Transverse colon (tissue), 4 donors: Measurements from ENCODE around the gene MGAT5B. TPM values are rescaled to one million over a fixed set of nuclear protein-coding genes. Genes with fewer than 3 reads are reported as not detected.
A peak's percentile ranks its signal among the peaks of the same experiment; 100 is the strongest.

Experiments used
- DNase-seq: peaks from one replicate; pipeline ENCODE4 v3.0.0-alpha.2; 2019
- H3K27ac ChIP-seq, 4 donors: fragments of 200-600 bp; sonication (generic); 2 replicates each; pipeline ENCODE4 v1.5.1; 2016 to 2018; ENCODE audit warnings: inconsistent platforms in 4 of 4
- H3K27me3 ChIP-seq: fragments of 200-600 bp; sonication (generic); 2 replicates; pipeline ENCODE4 v1.5.1; 2017; ENCODE audit warnings: inconsistent platforms
- H3K36me3 ChIP-seq, 4 donors: fragments of 200-600 bp; sonication (generic); 2 replicates each; pipeline ENCODE4 v1.5.1; 2017 to 2019; ENCODE audit warnings: inconsistent platforms in 4 of 4
- H3K4me1 ChIP-seq, 4 donors: fragments of 200-600 bp; sonication (generic); 2 replicates each; pipeline ENCODE4 v1.5.1; 2017 to 2020; ENCODE audit warnings: inconsistent platforms in 4 of 4
- H3K4me3 ChIP-seq, 4 donors: fragments of 200-600 bp; sonication (generic); 1 replicate in 1 of 4; 2 replicates in 3 of 4; pipeline versions ENCODE4 v1.5.1 to v1.6.1; 2017 to 2019; ENCODE audit warnings: inconsistent platforms in 4 of 4
- H3K9me3 ChIP-seq, 2 donors: fragments of 200-600 bp; sonication (generic); 2 replicates each; pipeline ENCODE4 v1.5.1; 2017 to 2019; ENCODE audit warnings: inconsistent platforms in 2 of 2
- CTCF ChIP-seq, 5 experiments: fragments of 200-600 bp in 3 of 5; fragments of 450-650 bp in 2 of 5; sonication (generic) in 3 of 5; IDR thresholded peaks; 1 replicate in 2 of 5; 2 replicates in 3 of 5; pipeline ENCODE4 v1.5.1; 2016 to 2017; ENCODE audit warnings: antibody characterized with exemption in 5 of 5, inconsistent platforms in 3 of 5, mild to moderate bottlenecking in 2 of 5, moderate library complexity in 1 of 5
- EP300 ChIP-seq: sonication (generic); formaldehyde crosslinking; IDR thresholded peaks from one replicate; pipeline ENCODE4 v1.6.1; 2017; ENCODE audit warnings: antibody characterized with exemption, low read depth
- POLR2A ChIP-seq: fragments of 450-650 bp; IDR thresholded peaks from one replicate; pipeline ENCODE4 v1.6.1; 2016; ENCODE audit warnings: antibody characterized with exemption, mild to moderate bottlenecking, moderate library complexity
- POLR2AphosphoS5 ChIP-seq, 3 donors: sonication (generic); formaldehyde crosslinking; IDR thresholded peaks; one replicate each; pipeline ENCODE4 v1.6.1; 2016; ENCODE audit warnings: antibody characterized with exemption in 3 of 3
- WGBS, 2 donors: methylation state at CpG; one replicate each; pipeline ENCODE4 v1.1.5; 2018; ENCODE audit warnings: low coverage in 1 of 2; 5-methylcytosine and 5-hydroxymethylcytosine counted together
- in situ Hi-C, 4 donors: fragments of 200-750 bp; cut with MboI; loops; one replicate each; pipeline versions ENCODE4 v1.15.0 to v1.15.1; 2017; ENCODE audit warnings: low sequenced_read_pairs in 3 of 4, low pct_ligation_motif_present in 1 of 4, low pct_unique_long_range_greater_than_20kb in 1 of 4
- intact Hi-C: fragments of 100-400 bp; cut with DNase I; formaldehyde crosslinking; loops from one replicate; pipeline ENCODE4 v1.15.1; 2023; ENCODE audit warnings: low total_unique reads
- total RNA-seq, 4 donors: library from RNA; depleted of rRNA; stranded (reverse); fragments of >200 nt; gene quantifications; one replicate each; pipeline ENCODE4 v1.1.0, GENCODE V29; 2016

MGAT5B gene
- total RNA-seq, 4 donors from 2014 or later = not detected

- no peak for TF ChIP-seq POLR2A
- TF ChIP-seq CTCF (IDR thresholded peaks at IDR 0.05) = no peak
- no peak for TF ChIP-seq EP300
- no peak for TF ChIP-seq POLR2AphosphoS5 (IDR thresholded peaks at IDR 0.05)
- intact Hi-C loops = no loop called here
These were observed 4.1 kb downstream of the MGAT5B start for GRCh38 chr17:76872221-76872873.

DNA sequence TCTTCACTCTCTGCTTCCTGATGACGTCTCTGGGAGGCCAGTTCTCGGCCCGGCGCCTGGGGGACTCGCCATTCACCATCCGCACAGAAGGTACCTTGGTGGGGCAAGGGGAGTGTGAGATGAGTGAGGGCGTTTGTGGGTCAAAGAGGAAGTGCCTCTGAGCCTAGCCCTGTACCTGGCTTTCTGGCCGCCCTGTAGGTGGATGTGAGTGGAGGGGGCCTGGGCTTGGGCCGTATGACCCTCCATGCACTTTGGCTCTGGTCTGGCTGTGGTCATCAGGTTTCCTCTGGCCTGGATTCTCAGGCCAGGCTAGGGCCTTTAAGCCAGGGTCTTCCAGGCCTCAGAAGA lies 4.6 kb downstream of the MGAT5B start:
- Histone ChIP-seq H3K36me3 (no peaks in the 10 kb centered on the region), H3K27me3 (peaks cover 39% of the 10 kb centered on the region), H3K9me3 (no peaks in the 10 kb centered on the region), H3K4me3 (no peak overlapping the region), H3K4me1 (peaks cover 7 to 14% (median 9%) of the 10 kb centered on the region in 4 donors), H3K27ac (no peak overlapping the region)
- in situ Hi-C loops = loop anchor here in 2 of 4 donors (25.0 kb wide), 1 partner anchor 389 kb away; no protein-coding TSS in a partner anchor
- 71% methylated on average over 9 of the region's 9 CpGs; no CpG with 5 or more reads in 1 of the 2 donors for WGBS, 2 donors
- DNase-seq = no peak
- intact Hi-C loops = no loop called here
- TF ChIP-seq POLR2AphosphoS5 (IDR thresholded peaks at IDR 0.05) (no peak), EP300 (no peak), CTCF (IDR thresholded peaks at IDR 0.05) (no peak), POLR2A (no peak)

More at GRCh38 chr17:76872221-76872873, 4.1 kb downstream of the MGAT5B start:
- no peaks in the 10 kb centered on the region for H3K9me3 ChIP-seq
- peak; percentile 13 for DNase-seq
- H3K4me3 ChIP-seq = no peak overlapping the region
- WGBS, 2 donors = 62% methylated on average over 14 of the region's 14 CpGs; no CpG with 5 or more reads in 1 of the 2 donors
- H3K36me3 ChIP-seq = no peaks in the 10 kb centered on the region
- H3K27me3 ChIP-seq = peaks cover 44% of the 10 kb centered on the region
- H3K4me1 ChIP-seq = peaks cover 9 to 15% (median 10%) of the 10 kb centered on the region in 4 donors
- in situ Hi-C loops = loop anchor here in 2 of 4 donors (25.0 kb wide), 1 partner anchor 390 kb away; no protein-coding TSS in a partner anchor
- H3K27ac ChIP-seq = no peak overlapping the region

GRCh38 chr17:76873856-76874255 lies 5.7 kb downstream of the MGAT5B start:
- TF ChIP-seq EP300 (no peak), CTCF (IDR thresholded peaks at IDR 0.05) (no peak), POLR2AphosphoS5 (IDR thresholded peaks at IDR 0.05) (no peak), POLR2A (no peak)
- intact Hi-C loops (no loop called here), in situ Hi-C loops (loop anchor here in 2 of 4 donors (25.0 kb wide), 1 partner anchor 388 kb away; no protein-coding TSS in a partner anchor)
- 64 to 72% methylated on average over 3 to 4 of the region's 4 CpGs for whole genome bisulfite sequencing, 2 donors
- H3K36me3 ChIP-seq = no peaks in the 10 kb centered on the region
- no peak overlapping the region for H3K27ac ChIP-seq
- no peak for DNase-seq
- no peaks in the 10 kb centered on the region for H3K9me3 ChIP-seq
- no peak overlapping the region for H3K4me3 ChIP-seq
- H3K27me3 ChIP-seq = peaks cover 33% of the 10 kb centered on the region
- peaks cover 2 to 9% (median 7%) of the 10 kb centered on the region in 4 donors for H3K4me1 ChIP-seq

DNA sequence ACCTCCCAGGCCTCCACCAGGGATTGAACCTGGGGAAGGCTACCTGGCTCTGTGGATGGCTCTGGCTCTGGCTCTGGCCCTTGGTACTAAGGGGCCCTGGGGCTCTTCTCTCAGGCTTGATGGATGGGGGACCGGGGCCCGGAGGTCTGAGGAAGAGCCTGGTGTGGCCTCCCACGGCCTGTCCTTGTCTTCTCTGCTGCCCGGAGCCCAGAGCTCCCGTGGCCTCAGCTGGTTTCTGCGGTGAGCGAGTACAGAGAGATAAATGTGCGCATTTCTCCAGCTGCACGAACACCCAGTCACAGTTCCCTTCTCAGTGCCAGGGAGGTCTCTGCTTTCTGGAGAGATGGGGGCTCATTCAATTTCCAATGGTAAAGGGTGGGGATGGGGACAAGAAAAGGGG lies 9.2 kb downstream of the MGAT5B start:
- DNase-seq = no peak
- Histone ChIP-seq H3K27me3 (peaks cover 16% of the 10 kb centered on the region), H3K9me3 (no peaks in the 10 kb centered on the region), H3K27ac (no peak overlapping the region), H3K4me3 (no peak overlapping the region), H3K4me1 (no peaks in the 10 kb centered on the region), H3K36me3 (no peaks in the 10 kb centered on the region)
- WGBS, 2 donors = 80 to 100% methylated on average over 1 to 9 of the region's 9 CpGs
- intact Hi-C loops (no loop called here), in situ Hi-C loops (no loop called here)
- no peak for TF ChIP-seq POLR2AphosphoS5 (IDR thresholded peaks at IDR 0.05)
- no peak for TF ChIP-seq POLR2A
- TF ChIP-seq EP300 = no peak
- no peak for TF ChIP-seq CTCF (IDR thresholded peaks at IDR 0.05)
